Activated CD8-positive, alpha-beta memory T cell treated with anti-CD3 and anti-CD28 coated beads, Interleukin-2, amount 50 U/mL, for 1 hour (primary cell): Measurements from ENCODE around the gene BHMT2.

ENCODE experiments used
- DNase-seq: peaks from one replicate; pipeline ENCODE4 v3.0.0-alpha.2; 2020; ENCODE audit errors: extremely low read depth

The BHMT2 gene

DNA sequence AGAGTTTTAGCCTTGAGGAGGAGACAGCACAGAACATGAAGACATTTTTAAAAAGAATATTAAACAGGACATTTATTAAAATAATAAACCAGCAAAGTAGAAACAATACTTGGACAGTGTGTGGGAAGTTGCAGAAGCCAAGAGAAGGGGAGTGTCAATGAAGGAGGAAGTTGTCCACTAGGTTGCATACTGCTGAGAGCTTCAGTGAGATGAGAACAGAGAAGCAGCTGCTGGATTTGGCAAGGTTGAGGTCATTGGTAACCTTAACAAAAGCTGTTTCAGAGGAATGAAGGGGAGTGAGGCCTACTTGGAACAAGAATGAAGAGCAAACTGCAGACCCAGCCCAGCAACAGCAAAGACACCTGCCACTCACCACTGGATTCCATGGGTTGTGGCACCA is 53.4 kb downstream of the BHMT2 start:
- DNase-seq = no peak

DNA sequence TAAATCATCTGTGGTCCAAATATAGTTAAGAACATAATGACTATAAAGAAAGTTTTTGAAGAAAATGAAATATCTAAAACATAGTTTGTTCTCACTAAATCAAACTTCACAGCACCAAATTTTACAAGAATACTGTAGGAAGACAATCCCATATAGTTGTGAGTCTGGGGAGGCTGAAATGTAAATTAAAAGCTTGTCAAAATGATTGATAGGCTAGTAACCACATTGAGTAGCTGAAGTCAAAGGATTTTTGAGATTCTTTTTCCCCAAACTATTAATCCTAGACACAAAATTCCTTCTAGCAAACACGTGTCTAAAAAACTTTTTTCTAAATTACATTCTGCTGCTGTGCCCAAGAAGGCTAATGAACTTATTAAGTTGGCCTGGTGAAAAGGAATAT is 55.0 kb downstream of the BHMT2 start:
- DNase-seq = no peak

- DNase-seq = no peak
These were observed 61.2 kb downstream of the BHMT2 start for GRCh38 chr5:79130781-79131180.

GRCh38 chr5:79133121-79133656 is 63.6 kb downstream of the BHMT2 start:
- DNase-seq = no peak

- DNase-seq = no peak
These were observed 64.3 kb downstream of the BHMT2 start for GRCh38 chr5:79133657-79134451.

GRCh38 chr5:79135790-79136553 is 66.4 kb downstream of the BHMT2 start:
- DNase-seq = no peak

GRCh38 chr5:79136618-79137017 is 67.1 kb downstream of the BHMT2 start:
- DNase-seq = no peak
